Neural progenitor cell (in vitro differentiated cells): ENCODE results near the gene PTGER3.

Source experiments
- EZH2 ChIP-seq: fragments of 200-600 bp; sonication (generic); IDR thresholded peaks from 2 replicates; pipeline ENCODE4 v1.6.1; 2017; ENCODE audit warnings: antibody characterized with exemption, mild to moderate bottlenecking, moderate library complexity
- TF ChIP-seq, protein P1 (sequence below): fragments of 200-600 bp; sonication (generic); IDR thresholded peaks from 2 replicates; pipeline ENCODE4 v1.5.1; 2017; ENCODE audit warnings: antibody characterized with exemption, mild to moderate bottlenecking

DNA sequence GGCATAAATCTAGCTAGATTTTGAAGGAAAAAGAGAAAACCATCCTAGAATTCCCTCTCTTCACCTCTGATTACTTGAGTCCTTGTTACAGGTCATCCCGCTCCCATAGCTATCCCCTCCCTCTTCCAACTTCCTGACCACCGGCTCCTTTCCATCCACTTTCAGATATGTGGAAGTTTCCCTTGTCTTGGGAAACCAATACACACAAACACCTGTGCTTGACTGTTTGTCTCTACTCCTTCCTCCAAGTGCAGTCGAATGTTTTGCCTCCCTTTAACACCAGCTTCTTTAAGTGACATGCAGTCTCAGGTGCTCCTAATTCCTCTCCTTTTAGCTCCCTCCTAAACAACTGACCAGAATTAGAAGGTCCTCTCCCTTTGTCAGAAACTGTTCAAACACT is 70.0 kb downstream of the PTGER3 start:
- TF ChIP-seq, protein P1, sequence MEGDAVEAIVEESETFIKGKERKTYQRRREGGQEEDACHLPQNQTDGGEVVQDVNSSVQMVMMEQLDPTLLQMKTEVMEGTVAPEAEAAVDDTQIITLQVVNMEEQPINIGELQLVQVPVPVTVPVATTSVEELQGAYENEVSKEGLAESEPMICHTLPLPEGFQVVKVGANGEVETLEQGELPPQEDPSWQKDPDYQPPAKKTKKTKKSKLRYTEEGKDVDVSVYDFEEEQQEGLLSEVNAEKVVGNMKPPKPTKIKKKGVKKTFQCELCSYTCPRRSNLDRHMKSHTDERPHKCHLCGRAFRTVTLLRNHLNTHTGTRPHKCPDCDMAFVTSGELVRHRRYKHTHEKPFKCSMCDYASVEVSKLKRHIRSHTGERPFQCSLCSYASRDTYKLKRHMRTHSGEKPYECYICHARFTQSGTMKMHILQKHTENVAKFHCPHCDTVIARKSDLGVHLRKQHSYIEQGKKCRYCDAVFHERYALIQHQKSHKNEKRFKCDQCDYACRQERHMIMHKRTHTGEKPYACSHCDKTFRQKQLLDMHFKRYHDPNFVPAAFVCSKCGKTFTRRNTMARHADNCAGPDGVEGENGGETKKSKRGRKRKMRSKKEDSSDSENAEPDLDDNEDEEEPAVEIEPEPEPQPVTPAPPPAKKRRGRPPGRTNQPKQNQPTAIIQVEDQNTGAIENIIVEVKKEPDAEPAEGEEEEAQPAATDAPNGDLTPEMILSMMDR: no peak
- TF ChIP-seq EZH2: no peak
